Measurements from ENCODE around the gene NDOR1.

DNA sequence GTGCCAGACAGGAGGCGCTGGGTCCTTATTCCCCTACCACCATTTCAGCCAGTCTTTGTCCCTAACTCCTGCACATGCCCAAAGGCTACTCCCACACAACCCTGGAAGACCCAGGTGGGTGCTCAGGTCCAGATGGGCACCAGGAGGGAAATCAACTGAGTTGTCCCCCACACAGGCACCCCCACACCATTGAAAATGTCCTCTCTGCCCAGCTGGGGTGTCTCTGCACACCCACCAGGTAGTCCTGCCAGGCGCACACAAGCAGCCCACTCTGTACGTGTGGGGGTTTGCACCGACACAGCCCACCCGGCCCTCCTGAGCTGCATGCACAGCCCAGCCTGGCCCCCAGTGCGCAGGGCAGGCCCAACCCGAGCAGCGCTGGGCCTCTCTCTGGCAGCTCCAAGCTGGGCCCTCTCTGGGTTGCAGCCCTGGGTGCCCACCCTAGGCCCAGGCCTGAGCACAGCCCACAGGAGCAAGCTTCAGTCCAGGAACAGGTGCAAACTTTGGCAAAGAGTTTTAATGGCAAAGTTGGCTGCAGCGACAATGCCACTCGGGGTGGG is 14.3 kb downstream of the NDOR1 start:
- no peak for TF ChIP-seq CTCF (IDR thresholded peaks at IDR 0.05)
- TF ChIP-seq POLR2A (IDR thresholded peaks at IDR 0.05), result no peak
- no peak for TF ChIP-seq POLR2AphosphoS5 (IDR thresholded peaks at IDR 0.05)

All from transverse colon (tissue), 4 donors.